Measurements from ENCODE around the gene AKR7A3. TPM values are rescaled to one million over a fixed set of nuclear protein-coding genes. Genes with fewer than 3 reads are reported as not detected.
"Not testable (repeated sequence)": the region's sequence is repeated elsewhere in the genome, so short reads cannot be mapped to it uniquely, and the experiment has no call there.

AKR7A3 gene
- total and polyA plus RNA-seq, 8 donors, result 24.0 to 510 (median 145) TPM

GRCh38 chr1:19307794-19308508 is 19.4 kb upstream of the AKR7A3 start:
- Histone ChIP-seq H3K27ac (no peak overlapping the region), H3K36me3 (peaks cover 46 to 58% (median 55%) of the 10 kb centered on the region in 4 donors)

GRCh38 chr1:19306941-19307340 is 18.4 kb upstream of the AKR7A3 start:
- Histone ChIP-seq H3K4me3 (no peak overlapping the region), H3K9me3 (no peaks in the 10 kb centered on the region), H3K36me3 (peaks cover 46 to 66% (median 64%) of the 10 kb centered on the region in 4 donors), H3K4me1 (peaks cover 9 to 32% (median 21%) of the 10 kb centered on the region in 4 donors), H3K27ac (no peak overlapping the region), H3K27me3 (no peaks in the 10 kb centered on the region)
- TF ChIP-seq EP300 (IDR thresholded peaks at IDR 0.05) (no peak), POLR2A (IDR thresholded peaks at IDR 0.05) (no peak), POLR2AphosphoS5 (IDR thresholded peaks at IDR 0.05) (no peak), CTCF (IDR thresholded peaks at IDR 0.05) (no peak)
- 83 to 99% (median 96%) methylated on average over 6 of the region's 6 CpGs for WGBS, 5 donors
- intact Hi-C loops (cut with DNase I; ENCODE audit: low total_unique reads), result no loop called here
- DNase-seq, result no peak

More at GRCh38 chr1:19307794-19308508, 19.4 kb upstream of the AKR7A3 start:
- no peak for TF ChIP-seq CTCF (IDR thresholded peaks at IDR 0.05)
- TF ChIP-seq POLR2AphosphoS5 (IDR thresholded peaks at IDR 0.05), result no peak
- TF ChIP-seq EP300 (IDR thresholded peaks at IDR 0.05), result no peak
- TF ChIP-seq POLR2A (IDR thresholded peaks at IDR 0.05), result no peak
- intact Hi-C loops (cut with DNase I; ENCODE audit: low total_unique reads), result no loop called here
- Histone ChIP-seq H3K4me1 (peaks cover 12 to 37% (median 27%) of the 10 kb centered on the region in 4 donors), H3K27me3 (no peaks in the 10 kb centered on the region), H3K9me3 (no peaks in the 10 kb centered on the region), H3K4me3 (no peak overlapping the region)
- peak in 1 of 2 donors; percentile 9 for DNase-seq
- 82 to 88% (median 86%) methylated on average over 7 to 10 of the region's 10 CpGs for WGBS, 5 donors

GRCh38 chr1:19305880-19306279 is 17.3 kb upstream of the AKR7A3 start:
- Histone ChIP-seq H3K4me1 (peaks cover 4 to 24% (median 12%) of the 10 kb centered on the region in 4 donors), H3K9me3 (no peaks in the 10 kb centered on the region), H3K27ac (no peak overlapping the region), H3K4me3 (no peak overlapping the region), H3K27me3 (no peaks in the 10 kb centered on the region), H3K36me3 (peaks cover 46 to 69% (median 67%) of the 10 kb centered on the region in 4 donors)
- 86 to 96% (median 92%) methylated on average over 9 to 11 of the region's 11 CpGs for WGBS, 5 donors
- intact Hi-C loops (cut with DNase I; ENCODE audit: low total_unique reads), result no loop called here
- DNase-seq, result no peak
- TF ChIP-seq EP300 (IDR thresholded peaks at IDR 0.05) (no peak), POLR2AphosphoS5 (IDR thresholded peaks at IDR 0.05) (no peak), POLR2A (IDR thresholded peaks at IDR 0.05) (no peak), CTCF (IDR thresholded peaks at IDR 0.05) (no peak)

- intact Hi-C loops (cut with DNase I; ENCODE audit: low total_unique reads); DNase-seq; H3K4me1 ChIP-seq; H3K9me3 ChIP-seq; H3K27ac ChIP-seq; H3K27me3 ChIP-seq; H3K4me3 ChIP-seq: not testable (repeated sequence)
- peaks cover 46 to 73% (median 69%) of the 10 kb centered on the region in 4 donors for H3K36me3 ChIP-seq
- WGBS, 5 donors, result 95 to 98% (median 97%) methylated on average over 9 to 10 of the region's 10 CpGs
Observed at GRCh38 chr1:19304081-19304480, 15.5 kb upstream of the AKR7A3 start.

GRCh38 chr1:19300211-19300610 is 11.6 kb upstream of the AKR7A3 start:
- Histone ChIP-seq H3K4me1 (no peaks in the 10 kb centered on the region), H3K4me3 (no peak overlapping the region), H3K27me3 (no peaks in the 10 kb centered on the region), H3K9me3 (peaks cover 0 to 7% (median 4%) of the 10 kb centered on the region in 4 donors), H3K36me3 (peaks cover 16 to 43% (median 35%) of the 10 kb centered on the region in 4 donors), H3K27ac (no peak overlapping the region)
- no peak for DNase-seq
- TF ChIP-seq POLR2A (IDR thresholded peaks at IDR 0.05) (no peak), EP300 (IDR thresholded peaks at IDR 0.05) (no peak), POLR2AphosphoS5 (IDR thresholded peaks at IDR 0.05) (no peak), CTCF (IDR thresholded peaks at IDR 0.05) (no peak)
- intact Hi-C loops (cut with DNase I; ENCODE audit: low total_unique reads), result no loop called here
- 77 to 95% (median 93%) methylated on average over 2 of the region's 2 CpGs for WGBS, 5 donors
